GM15510 (cell line): ENCODE results near the gene OVCA2.

Experiments used
- POLR2A ChIP-seq: IDR thresholded peaks from 3 replicates; pipeline ENCODE4 v1.6.1; 2011; ENCODE audit warnings: borderline replicate concordance; ENCODE audit not compliant: insufficient read length; ENCODE audit errors: extremely low read depth

The OVCA2 gene

DNA sequence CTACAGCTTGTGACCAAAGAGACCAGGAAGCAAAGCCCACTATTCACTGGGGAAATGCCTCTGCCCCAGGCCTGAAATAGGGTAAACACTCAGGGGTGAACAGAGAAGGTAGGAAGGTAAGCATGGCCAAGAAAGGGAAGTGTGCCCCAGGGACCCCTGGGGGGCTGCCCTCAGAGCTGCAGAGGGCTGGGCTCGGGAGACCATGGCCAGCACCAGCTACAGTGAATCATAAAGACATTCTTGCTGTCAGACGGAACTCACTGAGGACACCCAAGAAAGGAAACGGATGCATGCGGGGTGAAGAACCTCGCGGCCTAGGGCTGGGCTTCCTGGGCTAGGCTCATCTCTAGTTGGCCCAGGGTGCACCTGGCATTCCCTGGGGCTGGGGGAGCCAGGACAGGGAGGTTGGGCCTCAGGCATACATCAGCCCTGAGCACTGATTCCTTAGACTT is 22.7 kb downstream of the OVCA2 start:
- no peak for TF ChIP-seq POLR2A

DNA sequence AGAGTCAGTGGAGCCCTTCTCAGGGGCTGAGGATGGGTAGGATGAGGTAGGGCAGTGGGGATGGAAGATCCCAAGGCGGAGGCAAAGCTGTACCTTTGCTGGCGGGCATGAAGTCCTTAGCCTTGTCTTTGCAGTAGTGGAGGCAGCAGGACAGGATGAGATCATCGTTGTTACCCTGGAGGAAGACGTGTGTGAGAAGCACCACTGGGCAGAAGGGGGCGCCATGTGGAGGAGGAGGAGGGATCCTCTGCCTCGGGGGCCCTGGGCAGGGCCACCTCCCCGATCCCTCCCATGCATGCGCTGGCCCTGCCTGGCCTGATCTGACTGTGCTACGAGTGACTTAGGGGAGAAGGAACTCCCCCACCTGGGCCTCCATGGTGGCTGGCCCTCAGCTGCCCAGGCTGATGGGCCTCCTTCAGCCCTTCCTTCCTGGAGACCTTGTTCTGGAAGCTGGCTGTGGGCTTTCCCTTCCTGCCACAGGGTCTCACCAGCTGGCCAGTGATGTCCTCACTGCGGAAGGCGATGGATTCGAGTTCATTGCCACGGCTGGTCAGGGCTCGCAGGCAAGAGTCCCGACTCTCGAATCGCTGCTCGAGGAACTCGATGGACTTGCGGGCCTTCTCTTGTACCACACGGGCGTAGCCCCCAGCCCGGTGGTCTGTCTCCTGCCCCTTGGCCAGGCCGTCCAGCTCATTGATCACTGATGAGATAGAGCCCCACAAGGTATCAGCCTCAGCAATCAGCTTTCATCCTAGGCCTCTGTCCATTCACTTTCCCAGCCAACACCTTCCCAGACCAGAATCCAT is 23.4 kb downstream of the OVCA2 start:
- TF ChIP-seq POLR2A: peak; percentile 17

DNA sequence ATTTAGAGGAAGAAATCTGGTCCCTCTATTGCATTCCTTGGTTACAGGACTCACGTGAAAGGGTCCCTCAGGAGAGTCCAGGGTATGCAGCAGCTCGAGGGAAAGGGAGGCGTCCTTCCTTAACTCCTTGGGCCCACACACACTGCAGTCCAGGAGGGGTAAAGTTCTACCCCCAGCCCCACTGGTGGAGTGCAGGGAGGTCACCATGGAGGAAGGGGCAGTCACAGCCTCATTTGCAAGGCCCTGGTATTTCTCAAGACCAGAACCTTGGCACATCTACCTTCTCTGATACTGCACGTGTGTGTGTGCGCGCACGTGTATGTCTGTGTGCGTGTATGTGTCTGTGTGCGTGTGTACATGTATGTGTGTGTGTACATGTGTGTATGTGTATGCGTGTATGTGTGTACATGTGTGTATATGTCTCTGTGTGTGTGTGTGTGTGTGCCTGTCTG is 24.2 kb downstream of the OVCA2 start:
- no peak for TF ChIP-seq POLR2A

DNA sequence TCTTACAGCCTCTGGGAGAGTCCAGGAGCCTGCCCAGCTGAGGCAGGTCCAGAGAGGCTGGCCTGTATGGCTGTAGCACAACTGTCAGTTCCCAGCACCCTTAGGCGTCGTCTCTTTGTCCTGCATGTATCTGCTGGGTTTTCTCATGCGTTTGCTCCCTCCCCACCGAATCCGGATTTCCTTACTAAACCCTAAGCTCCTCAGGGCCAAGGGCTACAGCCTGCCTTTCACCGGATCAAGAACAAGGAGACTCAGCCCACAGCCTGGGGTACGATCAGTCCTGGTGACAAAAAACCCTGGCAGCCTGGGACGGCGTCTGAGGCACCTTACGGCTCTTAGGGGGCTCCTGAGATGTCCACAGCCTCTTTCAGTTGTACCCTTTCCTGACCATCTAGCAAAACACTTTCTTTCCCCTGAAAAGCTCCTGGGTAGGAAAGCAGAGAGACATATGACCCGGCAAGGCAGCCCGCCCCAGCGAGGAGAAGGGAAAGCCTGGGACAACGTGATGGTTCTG is 25.3 kb downstream of the OVCA2 start:
- no peak for TF ChIP-seq POLR2A

DNA sequence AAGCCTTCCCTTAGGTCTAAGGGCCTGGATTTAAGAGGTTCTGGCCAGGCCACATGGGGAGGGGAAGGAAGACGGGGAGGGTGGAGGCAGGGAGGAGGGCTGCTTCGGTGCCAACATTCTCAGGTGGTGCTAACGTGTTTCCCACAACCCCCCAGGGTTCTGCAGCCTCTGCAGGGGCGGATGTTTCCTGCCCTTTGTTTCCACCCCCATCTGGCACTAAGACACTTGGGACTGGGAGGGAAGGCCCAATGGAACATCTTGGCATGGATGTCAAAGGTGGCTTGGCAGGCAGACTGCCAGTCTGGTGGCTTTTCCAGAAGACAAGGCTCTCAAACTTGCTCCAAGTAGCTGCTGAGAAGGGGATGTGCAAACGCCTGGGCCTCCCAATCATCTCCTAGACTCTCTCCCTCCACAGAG is 25.8 kb downstream of the OVCA2 start:
- TF ChIP-seq POLR2A: no peak

DNA sequence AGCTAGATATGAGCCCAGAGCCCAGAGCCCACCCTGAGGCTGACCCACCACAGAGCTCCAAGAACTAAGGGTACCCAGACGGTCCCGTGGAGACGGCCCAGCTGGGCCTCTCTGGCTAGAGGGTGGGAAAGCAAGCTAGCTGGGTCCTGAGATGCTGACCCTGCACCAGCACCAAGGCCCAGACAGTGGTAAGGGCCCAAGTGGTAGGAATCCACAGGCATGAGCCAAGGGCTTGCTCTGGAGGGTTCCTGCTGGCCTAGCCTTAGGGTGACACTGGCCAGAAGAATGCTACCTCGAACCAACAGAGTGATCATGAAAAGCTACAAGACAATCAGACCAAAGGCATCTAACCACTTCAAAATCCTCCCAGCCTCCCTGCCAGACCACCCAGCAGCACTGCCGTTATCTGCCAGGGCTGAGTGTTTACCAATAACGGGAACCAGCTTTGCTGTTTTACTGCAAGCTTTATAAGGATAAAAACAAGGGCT is 26.3 kb downstream of the OVCA2 start:
- no peak for TF ChIP-seq POLR2A

DNA sequence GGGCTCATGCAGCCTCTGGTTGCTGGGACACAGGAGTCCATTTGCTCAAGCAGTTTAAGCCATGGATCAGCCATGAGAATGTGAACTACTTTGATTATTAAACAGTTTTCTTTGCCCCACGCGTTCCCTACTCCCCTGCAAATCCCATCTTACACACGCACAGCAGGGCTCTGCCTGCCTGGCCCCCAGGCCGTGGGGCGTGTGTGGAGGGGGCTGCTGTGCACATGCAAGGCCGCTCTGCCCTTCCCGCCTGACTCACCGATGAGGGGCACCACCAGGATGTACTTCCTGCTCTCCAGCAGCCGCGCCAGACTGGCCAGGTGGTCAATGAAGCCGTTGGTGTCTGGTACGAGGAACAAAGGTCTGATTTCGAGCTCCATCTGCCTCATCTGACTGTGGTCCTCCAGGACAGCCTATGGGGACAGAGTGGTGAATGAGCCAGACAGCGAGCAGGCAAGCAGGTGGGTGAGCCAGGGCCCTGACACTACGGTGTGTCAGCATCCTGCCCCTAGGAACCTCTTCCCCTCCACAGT is 26.8 kb downstream of the OVCA2 start:
- TF ChIP-seq POLR2A: no peak

DNA sequence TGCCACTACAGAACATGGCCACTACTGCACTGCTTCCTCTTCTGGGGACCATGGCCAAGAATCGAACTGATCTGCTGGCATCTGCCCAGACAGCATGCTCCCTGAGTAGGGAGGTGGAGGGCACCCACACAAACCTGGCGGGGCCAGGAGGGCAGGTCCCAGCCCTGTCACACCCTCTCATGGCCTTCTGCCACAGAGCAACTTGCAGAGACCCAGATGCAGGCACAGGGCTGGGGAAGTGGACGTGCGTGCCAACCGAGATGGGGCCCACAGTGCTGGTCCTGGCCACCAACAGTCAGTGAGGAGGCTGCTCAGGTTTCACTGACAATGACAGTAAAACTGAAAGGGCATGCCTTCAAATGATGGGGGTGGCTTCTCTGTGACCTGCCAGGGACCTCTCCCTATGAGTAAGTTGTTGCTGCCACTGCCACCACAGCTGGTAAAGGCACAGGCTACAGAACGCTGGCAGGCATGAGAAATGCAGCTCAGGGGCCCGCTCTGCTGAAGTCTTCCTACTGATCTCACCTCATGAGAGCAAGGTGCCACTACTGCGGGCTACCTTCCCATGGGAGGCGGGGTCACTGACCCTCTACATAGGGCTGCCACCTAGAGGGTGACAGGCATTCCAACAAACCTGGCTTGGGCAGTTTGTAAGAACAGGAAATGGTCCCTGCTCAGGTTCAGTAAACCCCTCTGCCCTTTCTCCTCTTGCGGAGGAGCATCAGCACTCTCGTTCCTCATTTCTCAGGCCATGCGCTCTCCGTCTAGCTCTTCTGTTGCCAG is 28.6 kb downstream of the OVCA2 start:
- TF ChIP-seq POLR2A: no peak

DNA sequence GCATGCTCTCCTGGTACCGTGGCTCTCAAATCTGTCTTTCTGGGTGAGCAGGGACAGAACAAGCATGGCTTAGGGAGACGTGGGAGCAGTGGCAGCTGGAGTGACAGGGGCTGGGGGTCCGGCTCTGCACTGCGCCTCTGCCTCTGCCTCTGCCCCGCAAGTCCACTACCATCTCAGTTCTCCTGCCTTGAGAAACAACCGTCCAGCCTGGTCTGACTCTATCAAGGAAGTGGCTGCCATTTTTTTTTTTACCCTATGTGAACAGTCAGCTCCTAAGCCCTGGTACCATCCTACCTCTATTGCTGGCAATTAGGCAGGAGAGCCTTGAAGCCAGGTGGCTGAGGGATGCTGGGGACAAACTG is 29.2 kb downstream of the OVCA2 start:
- TF ChIP-seq POLR2A: no peak

DNA sequence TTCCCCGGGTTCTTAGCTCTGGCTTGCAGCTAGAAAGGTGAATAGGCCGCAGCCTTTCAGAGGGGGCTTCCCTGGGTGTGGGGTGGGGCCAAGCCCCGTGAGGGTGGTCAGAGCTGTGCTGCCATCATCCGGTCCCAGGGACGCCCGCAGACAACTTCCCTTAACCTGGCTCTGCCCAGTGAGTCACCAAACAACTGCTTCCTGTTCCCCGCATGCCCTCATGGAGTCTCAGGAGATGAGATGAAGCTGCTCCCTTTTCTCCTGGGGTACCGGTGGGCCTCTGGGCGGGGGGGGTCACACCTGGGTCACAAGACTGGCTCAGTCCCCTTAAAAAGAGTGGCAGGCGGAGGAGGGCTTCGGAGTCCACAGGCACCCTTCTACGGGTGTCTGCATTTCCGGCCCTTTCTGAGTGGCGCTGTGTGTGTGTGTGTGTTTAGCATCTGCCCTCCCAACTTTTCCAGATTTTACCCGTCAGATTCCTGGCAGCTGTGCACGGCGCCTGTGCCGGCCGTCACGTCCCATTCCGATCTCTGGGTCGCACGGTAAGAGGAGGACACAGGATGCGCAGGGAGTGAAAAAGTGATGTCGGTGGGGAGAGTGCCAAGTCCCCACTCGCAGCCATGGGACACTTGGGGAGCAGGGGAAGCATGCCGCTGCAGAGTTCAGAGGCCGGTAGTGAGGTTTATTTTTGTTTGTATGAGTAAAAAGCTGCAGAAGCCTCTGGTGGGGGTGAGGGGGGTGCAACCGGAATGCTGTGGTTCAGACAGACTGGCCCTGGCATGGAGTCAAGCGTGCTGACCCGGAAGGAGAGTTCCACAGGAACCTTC is 29.8 kb downstream of the OVCA2 start:
- no peak for TF ChIP-seq POLR2A

DNA sequence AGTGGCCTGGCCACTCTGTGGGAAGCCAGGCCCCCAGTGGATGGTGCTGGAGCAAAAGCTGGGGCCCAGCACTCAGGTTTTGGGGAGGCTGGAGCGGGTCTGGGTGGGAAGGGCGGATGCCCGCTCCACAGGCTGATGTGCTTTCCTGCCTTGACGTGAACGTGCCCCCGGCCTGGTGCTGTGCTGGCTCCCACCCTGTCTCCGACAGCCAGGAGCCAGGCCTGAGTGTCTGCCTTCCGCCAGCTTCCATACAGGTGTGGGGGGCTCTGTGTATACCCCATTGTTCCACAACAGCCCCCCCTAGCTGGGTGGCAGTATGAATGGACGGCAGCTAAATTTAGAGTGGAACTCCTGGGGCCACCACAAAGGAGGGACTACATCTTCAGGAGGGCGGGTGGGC is 33.1 kb downstream of the OVCA2 start:
- TF ChIP-seq POLR2A: no peak

DNA sequence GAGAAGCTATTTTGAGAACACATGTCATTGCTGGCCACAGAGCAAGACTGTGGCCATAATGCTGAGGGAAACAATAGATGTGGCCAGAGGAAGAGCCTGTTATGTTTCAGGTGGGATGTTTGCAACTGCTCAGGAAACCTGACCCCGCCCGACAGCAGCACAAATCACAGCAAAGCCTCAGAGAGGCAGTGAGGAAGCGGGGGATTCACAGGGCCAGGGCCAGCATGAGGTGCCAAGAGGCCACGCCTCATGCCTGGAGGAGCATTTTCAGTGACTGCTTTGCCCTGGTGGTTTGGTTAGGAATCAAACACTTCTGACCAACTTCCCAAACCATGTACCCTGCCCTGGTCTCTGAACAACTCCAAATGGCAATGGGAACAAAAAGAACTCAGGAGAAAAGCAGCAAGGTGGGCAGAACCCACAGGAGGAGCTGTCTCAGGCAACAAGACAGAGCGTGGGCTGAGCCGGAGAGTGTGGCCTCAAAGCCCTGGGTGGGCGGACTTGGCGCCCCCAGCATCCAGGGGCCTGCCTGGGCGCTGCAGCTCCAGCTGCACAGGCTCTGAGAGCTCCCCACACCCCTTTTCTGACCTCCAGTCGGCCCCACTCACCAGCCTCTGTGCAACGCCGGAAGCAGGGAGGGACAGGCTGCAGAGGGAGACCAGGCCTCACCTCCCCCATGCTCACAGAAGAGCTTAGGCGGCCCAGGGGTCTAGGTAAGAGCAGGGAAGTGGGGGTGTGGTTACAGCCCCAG is 33.7 kb downstream of the OVCA2 start:
- TF ChIP-seq POLR2A: no peak

DNA sequence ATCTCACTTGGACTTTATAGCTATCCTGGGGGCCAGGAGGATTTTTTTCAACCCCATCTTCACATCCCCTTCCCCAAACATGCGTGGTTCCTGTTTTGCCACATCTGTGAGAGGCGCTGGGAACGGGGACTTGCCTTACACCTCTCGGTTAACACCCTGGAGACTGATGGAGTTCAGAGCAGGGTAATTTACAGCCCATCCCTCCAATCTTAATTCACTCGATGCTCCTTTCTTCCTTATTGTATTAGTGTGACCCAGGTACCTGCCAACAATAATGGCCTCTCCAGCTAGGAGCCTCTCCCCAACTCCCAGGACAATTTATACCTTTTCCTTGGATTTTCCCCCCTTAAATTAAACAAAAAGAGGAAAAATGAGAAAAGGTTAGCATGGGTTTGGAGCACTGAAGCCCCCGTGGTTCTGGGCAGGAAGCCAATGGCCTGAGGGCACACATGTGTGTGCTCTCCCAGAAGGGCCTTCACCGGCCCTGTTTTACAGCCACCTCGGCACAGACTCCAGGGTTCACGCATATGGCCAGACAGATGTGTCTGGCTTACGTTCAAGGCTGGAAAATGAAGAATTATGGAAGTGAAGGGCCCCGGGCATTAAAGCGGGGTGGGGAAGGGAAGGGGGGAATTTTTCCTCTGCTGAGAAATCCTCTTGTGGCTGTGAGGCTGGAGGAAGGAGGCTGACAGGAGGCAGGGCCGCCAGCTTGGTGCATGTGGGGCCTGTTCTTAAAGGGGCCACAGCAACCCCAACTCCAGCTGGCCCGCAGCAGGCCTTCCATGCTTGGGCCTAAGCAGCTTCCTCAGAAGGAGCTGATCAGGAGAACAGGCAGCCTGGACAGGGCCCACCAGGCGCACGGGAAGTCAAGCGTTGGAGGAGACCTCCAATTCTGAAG is 34.5 kb downstream of the OVCA2 start:
- no peak for TF ChIP-seq POLR2A
